DMS79 treated with DMSO at 0.1 percent for 48 hours (cell line): Measurements from ENCODE around the gene ITGA2.

ENCODE experiments used
- DNase-seq: peaks from one replicate; lab custom pipeline; 2025; lab: John Stamatoyannopoulos, UW

The ITGA2 gene

DNA sequence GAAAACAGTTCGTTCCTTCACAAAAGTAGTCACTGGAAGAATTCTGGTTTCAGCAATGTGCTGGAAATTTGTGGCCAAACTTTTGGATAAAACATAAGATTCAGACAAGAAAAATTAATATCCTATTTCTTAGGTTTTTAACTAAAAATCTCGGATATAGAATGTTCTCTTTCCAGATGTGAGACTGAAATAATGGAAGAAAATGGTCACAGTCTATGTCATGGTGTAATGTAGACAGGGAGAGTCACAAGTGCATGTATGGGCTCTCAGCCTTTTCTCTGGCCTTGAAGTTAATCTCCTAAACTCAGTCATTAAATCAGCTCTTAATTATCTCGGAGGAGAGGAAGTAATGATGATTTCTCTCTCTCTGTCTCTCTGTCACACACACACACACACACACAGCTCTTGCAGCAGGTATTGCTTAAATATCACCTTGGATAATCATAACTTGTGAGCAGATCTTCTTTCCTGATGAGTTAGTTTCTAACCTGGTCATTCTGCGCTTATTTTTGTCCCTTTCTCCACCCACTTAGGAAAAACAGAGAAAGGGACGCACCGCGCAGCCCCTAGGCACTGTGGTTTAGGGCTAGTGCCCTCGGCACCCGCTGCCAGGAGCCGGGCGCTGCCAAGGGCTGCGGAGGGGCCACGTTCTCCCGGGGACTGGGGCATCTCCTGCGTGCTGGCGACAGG lies 672 bp upstream of the ITGA2 start:
- DNase-seq: no peak

DNA sequence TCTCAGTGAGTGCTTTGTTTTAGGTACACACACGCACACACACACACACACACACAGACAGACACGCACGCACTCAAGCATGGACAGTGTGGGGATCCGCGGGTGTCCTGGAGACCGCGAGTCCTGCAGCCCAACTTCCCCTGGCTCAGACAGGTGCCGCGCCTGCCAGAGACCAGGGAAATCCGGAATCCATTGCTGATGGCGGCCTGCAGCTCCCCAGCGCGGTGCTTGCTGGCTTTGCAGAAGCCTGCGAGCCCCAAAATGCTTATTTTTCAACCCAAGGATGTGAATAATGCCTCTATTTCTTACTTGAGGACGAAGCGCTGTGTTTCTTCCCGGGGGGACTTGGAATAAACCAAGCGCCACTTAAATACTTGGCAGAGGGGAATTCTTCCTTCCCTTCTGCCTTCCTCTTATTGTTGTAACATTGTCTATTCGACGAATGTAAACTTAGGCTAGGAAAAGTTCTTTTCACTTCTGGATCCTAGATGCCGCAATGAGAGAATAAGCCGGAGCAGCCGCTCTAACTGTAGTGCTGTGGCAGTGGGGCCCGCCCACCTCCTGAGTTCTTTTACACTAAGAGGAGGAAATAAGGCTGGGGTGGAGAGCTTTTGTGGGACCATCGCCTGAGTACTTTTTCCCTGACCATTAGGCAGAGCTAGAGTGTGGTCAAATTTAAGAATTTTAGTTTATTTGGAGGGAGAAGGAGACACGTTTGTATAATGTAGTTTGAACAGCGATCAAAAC lies 802 bp downstream of the ITGA2 start:
- DNase-seq: no peak

DNA sequence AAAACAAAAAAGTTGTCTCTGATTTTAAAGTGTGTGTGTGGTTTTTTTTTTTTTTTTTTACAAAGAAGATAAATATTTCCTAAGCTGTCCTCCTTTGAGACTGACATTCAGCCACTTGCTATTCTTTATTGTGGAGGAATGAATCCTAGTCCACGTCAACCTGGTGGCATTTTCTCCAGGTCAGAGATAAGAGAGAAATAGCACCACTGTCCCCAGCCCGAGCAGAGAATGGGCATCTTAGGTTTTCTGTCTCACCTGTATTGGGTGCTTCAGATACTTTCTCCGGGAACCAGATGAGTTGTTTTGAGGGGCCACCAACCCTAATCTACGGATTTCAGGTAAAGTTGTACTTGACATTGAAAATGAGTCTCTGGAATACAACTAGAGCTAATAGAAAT lies 1.4 kb downstream of the ITGA2 start:
- DNase-seq: no peak

DNA sequence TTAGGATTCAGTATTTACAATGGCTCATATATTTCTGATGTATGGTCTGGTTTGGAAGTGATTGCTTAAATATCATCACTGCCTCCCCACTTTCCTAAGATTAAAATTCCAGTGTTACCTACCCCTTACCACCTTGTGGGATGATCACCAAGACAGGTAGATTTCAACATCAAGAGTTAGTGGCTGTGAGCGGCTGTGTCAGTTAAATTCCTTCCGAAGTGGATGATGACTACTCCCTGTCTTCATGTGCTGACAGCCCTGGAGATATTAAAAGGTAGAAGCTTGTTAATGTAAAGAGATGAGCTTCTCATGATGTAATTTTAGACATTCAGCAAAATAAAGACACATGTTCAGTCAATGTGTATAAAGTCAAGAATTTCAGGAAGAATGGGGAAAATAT lies 4.2 kb downstream of the ITGA2 start:
- no peak for DNase-seq

DNA sequence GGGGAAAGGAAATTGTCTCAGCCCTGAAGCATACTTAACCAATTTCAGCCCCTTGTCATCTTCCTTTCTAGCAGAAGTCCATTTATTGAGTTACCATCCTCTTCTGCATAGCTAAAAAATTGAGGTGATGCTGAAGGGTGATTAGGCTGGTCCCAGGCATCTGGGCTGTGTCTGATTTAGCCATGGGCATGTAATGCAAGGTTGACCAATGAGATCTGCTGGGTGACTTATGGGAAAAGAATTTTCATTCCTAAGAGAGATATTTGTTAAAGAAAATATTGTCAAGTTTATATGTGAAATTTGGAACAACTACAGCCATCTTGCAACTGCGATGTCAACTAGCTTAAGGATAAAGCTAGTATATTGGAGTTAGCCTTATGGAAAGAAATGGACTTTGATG lies 5.1 kb downstream of the ITGA2 start:
- DNase-seq: no peak

DNA sequence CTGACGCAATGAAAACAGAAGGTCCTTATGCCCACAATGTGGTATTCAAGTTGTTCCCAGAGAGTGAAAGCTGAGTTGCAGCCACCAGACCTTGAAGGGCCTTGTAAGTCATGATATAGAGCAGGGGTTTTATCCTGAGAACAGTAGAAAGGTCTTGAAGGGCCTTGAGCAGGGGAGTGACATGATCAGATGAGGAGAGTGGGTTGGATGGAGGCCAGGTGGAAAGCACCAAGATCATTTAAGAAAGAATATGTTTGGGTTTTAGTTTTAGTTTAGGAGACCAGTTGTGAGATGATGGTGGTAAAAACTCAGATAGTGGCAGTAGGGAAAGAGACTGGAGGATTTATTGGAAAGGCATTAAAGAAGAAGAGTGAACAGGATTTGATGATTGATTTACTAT lies 5.9 kb downstream of the ITGA2 start:
- peak; percentile 26 for DNase-seq

DNA sequence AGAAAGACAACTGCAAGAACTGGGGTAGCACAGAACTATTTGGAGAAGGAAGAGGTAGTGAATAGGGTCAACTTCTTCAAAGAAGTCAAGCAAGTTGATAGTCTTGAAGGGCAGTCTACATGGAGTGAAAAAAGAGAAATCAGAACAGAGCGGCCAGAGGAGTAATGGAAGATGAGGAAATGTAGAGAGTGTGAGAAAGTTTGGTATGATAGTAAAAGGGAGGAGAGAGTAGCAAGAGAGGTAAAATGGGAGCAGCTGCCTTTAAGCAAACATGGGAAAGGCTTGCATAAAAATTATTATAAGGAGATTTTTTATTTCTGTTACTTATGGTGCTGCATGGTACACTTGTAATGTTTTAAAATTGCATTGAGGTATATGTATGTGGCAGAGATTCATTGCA lies 6.8 kb downstream of the ITGA2 start:
- no peak for DNase-seq

DNA sequence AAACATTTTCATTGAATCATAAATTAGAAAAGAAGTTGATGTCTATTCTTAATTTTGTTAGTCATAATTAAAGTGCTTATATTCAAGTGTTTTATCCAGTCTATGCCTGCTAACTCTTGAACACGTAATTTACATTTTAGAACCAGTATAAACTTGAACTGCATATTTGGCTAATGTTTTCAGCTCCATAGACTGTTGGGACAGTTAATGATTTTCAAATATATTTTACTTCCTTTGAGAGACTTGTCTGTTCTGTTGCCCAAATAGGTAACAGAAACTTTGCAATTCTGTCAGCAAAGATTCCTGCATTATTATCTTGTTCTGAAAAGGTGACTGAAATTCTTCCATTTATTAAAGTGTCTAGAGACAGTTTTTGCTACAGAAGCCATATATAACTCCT lies 7.8 kb downstream of the ITGA2 start:
- DNase-seq: no peak

DNA sequence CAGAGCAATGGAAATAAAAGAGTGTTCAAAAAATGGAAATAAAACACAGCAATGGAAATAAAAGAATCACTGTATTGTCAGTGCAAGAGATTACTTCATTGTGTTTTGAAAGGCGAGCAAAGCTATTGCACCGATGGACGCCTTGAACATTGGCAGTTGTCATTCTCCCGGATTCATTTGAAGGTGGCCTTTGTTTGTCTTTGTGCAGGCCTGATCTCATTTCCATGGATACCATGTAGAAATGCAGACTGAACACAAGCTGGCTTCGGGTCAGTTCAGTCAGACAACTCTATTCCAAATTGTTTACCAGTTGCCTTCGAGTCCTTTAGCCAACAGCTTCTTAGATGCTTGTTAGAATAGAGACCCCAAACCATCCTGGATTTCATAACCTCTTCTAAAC lies 8.3 kb downstream of the ITGA2 start:
- no peak for DNase-seq

DNA sequence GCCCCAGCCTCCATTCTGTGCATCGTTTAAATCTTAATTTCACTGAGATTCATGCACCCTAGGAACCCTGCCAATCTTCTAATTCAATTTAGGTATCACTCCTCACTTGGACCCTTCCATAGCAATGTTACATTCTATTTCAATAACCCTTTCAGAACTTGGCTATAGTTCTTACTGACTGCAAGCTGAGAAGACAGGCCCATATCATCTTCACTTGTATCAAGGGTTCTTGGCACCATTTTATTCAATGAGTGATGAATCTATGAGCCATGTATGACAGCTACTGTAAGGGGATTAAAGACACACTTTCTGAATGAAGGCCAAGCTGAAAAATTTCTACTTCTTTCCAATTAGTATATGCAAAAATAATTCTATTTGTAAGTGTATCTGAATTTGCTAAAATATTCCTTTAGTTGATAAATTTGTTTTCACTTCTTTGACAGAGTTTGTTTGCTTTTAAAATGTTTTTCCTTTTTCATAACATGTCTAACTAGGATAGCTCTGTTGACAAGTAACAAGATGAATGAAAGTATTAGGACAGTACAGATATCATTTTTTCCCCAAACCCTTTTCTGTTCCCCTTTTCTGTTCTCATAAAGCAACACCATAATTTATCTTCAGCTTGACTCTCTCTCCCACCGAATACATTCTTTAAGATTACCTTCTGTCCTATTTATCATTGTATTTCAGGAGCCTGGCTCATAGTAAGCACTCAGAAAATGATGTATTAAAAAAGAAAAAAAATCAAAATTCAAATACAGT lies 9.6 kb downstream of the ITGA2 start:
- DNase-seq: no peak

DNA sequence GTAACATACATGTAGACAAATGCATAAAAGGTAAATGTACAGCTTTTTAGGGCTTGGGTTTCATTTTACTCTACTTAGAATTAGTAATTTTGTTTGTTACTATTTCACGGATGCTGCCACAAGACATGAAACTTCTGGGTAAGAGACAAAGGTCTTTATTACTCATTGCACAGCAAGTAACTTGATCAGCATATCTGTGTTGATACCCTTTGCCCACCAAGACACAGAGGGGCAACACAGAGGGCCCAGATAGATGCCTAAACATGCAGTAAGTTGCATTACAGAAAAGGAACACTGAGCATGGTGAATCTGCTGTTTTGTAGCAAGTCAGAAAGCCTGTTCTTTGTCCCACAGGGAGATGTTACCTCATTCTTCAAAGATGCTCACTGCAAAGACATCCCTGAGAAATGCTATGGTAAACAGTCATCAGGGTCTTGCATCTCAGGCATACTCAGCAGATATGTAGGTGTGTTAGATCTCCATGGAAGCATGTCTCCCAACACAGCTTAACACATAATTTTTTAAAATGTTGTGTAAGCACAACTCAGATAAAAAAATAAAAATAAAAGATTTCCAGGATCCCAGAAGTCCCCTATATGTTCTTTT lies 10.3 kb downstream of the ITGA2 start:
- DNase-seq: no peak

DNA sequence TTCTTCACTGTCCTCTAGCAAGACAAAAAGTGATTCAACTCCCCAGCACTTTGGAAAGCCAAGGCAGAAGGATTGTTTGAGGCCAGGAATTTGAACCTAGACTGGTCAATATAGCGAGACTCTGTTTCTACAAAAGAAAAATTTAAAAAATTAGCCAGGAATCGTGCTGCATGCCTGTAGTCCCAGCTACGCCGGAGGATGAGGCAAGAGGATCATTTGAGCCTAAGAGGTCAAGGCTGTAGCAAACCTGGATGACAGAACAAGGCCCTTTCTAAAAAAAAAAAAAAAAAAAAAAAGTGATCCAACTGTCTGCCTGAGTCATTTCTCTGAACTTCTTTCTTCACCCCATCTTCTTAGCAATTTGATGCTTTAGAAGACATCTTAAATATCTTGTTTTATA lies 12.4 kb downstream of the ITGA2 start:
- DNase-seq: no peak

DNA sequence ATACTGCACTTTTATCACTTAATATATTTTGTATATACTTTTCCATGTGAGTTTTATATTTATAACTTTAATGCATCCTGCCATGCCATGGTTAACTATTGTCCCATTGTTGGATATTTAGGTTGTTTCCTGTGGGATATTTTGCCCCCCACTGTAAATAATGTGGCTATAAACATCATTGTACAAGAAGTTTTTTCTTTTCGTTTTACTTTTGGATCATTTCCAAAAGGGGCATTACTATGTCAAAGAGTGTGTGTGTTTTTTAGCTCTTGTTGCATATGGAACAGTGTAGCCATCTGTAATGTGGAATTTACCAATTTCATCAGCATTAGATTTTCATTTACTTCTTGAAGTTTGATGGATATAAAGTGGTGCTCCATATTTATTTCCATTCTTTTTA lies 13.3 kb downstream of the ITGA2 start:
- no peak for DNase-seq

DNA sequence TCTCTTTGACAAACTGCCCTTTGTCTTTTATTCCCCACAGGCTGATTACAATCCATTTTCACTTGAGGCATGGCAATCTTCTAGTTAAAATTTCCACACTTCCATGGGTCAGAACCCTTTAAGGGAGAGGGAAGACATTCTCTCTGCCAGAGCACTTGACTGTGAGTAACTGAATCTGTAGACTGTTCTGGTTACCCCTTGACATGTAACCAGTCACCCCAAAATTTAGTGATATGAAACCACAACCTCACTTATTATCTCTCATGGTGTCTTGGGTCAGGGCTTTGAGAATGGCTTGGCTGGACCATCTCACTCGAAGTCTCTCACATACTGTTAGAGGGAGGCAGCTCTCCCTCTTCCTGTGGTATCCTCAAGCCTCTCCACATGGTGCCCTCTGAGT lies 14.0 kb downstream of the ITGA2 start:
- no peak for DNase-seq

DNA sequence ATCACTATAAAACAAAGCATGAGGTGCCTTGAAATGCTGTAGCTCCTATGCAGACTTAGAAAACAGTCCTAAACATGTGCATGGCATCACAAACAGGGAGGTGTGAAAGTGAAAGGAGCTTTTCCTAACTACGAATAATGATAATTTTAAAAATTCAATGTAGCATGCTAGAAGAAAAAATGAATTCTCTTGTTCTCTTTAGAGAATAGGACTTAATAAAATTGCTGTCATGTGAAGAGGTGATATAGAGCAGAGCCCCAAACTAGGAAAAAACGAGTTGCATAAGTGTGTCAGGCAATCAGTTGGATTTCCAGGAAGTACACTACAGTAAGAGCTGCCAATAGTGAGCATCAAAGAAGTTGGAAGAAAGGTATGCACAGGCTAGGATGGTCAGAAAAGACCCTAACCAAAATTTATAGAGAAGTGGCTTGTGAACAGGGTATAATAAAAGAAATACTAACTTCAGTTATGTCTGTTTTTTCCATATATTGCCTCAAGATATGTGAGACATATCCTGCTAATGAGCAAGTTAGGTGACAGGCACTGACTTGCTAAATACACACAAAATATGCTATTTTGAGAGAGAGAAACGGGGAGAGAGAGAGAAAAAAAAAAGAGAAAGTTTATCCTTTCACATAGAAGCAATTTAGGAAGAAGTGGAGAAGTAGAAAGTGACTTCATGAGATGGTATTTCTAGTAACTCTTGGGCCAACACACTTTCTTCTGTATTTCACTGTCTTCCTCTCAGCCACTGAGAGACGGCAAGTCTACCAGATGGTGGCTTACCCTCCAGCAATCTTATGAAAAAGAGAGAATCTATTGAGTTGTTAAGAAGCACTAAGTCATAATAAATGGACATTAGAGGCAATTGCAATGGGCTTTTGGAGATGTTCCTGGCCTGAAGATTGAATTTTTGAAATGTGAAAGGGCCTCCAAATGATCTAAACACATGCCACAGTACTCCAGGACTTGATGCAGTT lies 18.0 kb downstream of the ITGA2 start:
- DNase-seq: no peak

DNA sequence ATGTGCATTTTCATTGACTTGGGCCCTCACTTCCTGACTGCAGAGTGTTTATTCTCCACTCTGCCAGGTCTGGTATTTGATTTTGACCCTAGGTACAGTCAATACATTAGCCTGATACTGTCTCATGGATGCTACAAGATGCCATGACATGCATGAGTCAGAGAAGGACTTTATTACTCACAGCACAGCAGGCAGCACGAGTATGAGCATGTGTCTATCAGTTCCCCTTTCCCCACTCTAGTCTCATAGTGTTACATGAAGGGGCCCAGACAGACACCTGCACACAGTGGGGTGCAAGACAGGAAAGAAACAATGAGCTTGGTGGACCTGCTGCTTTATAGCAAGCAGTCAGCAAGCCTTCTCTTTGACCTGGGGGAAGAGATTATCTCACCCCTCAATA lies 19.6 kb downstream of the ITGA2 start:
- DNase-seq: no peak

DNA sequence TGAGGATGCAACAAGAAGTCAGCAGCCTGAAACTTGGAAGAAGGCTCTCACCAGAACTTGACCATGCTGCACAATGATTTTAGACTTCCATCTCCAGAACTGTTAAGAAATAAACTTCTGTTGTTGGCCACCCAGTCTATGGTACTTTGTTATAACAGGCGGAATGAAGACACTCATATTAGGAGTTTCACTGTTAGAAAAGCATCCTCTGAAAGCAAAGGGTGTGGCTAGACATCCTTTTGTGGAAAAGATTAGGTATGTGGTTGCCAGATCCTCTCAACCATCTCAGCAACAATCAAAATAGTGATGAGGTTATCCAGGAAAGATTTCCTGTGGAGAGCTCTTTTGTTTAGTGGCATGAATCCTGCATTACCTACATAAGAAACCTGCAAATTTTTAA lies 20.7 kb downstream of the ITGA2 start:
- no peak for DNase-seq

DNA sequence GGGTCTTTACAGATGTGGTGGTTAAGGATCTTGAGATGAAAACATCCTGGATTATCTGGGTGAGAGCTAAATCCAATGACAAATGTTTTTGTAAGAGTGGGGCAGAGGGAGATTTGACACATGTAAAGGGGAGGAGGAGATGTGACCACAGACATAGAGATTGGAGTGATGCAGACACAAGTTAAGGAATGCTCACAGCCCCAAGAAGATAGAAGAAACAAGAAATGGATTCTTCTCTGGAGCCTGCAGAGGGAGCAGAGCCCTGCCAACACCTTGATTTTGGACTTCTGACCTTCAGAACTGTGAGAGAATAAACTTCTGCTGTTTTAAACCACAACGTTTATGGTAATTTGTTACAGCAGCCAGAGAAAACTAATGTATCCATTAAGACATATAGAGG lies 21.7 kb downstream of the ITGA2 start:
- no peak for DNase-seq

DNA sequence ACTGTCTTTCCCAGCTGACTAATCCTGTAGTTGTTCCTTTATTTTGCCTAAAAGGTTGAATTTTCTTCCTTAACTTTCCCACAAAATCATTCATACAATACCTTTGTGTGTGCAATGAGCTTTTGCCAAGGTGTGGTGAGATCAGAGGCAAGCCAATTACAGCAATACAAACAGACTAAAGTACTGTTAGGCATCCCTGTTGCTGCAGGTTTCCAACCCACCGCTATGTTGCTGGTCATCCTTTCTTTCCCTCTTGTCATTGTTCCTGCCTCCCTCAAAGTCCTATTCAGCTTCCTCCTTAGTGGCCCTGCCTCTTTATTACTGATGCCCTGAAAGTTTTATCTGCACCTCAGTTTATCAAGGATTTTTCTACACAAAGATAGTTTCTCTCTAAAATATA lies 22.1 kb downstream of the ITGA2 start:
- DNase-seq: no peak

DNA sequence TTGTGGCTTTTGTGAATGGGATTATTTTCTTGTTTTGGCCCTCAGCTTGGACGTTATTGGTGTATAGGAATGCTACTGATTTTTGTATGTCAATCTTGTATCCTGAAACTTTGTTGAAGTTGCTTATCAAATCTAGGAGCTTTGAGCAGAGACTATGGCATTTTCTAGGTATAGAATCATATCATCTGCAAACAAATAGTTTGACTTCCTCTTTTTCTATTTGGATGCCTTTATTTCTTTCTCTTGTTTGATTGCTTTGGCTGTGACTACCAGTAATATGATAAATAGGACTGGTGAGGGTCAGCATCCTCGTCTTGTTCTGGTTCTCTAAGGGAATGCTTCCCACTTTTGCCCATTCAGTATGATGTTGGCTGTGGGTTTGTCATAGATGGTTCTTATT lies 24.7 kb downstream of the ITGA2 start:
- no peak for DNase-seq

DNA sequence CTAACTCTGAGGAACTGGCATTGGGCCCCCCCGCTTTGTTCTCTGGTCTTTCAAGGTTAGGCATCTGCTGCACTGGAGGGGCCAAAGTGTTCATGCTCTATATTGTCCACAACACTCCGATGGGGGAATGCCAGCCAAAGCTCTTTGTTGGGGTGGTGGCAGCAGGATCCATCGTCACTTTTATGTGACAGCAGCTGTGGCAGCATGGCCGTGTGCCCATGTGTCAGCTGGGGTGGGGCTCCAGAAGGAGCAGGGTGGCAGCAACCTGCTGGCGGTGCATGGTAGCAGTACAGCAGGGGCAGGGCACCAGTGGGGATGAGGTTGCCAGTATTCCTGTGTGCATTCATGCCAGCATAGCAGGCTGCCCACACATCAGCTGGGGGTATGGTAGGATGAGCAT lies 28.2 kb downstream of the ITGA2 start:
- no peak for DNase-seq
